Cortex of kidney (tissue), 1 donor: ENCODE results near the gene HCK.

Experiments used
- DNase-seq: peaks from one replicate; lab custom pipeline; 2025; lab: John Stamatoyannopoulos, UW

Gene HCK

DNA sequence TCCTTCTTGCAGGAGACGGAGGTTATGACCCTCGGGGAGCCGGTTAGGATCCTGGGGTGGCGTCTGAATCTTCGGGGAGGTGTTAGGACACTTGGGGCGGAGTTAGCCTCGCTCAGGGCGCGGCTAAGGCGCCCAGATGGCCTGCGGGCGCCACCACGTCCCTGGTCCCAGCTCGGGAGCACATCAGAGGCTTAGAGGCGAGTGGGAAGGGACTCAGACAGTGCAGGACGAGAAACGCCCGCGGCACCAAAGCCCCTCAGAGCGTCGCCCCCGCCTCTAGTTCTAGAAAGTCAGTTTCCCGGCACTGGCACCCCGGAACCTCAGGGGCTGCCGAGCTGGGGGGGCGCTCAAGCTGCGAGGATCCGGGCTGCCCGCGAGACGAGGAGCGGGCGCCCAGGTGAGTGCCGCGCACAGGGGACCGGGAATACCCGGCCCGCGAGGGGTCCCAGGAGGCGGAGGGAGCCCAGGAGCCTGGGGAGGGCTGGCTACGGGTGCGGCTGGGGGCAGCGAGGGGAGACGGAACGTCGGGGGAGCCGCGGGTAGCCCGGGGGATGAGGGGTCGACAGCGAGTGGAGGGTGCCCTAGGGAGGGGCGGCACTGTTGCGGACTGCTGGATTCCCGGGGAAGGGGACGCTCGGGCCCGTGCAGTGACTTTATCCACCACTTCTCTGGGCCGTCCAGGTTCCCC, at the start of gene HCK:
HCK (plus strand) TSS at position 153 of the 688 bp plus-strand sequence.
- DNase-seq, result no peak

GRCh38 chr20:32003325-32003724, 48.7 kb upstream of the HCK start:
- no peak for DNase-seq

DNA sequence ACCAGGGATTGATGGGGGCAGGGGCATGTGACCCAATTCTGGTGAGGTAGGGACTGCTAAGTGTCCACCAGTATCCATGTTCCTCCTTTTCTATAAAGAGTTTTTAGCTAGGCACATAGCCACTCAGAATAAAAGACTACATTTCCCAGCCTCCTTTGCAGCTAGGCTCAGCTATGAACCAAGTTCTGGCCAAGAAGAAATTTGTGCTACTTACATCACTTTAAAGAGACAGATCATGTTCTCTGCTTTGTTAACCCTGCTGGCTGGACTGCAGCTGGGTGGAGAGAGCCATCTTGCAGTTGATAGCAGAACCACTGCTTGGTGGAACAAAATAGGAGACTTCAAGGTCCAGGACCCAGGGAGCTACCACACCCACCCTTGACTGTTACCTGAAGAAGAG, 47.1 kb upstream of the HCK start:
- no peak for DNase-seq

DNA sequence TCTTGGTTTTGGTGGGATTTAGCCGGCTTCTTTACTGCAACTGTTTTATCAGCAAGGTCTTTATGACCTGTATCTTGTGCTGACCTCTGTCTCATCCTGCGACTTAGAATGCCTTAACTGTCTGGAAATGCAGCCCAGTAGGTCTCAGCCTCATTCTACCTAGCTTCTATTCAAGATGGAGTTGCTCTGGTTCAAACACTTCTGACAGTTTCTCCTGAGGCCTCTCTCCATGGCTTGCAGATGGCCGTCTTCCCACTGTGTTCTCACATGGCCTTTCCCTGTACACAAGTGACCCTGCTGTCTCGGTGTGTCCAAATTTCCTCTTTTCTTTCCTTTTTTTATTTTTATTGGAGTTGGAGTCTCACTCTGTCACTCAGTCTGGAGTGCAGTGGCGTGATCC, 46.0 kb upstream of the HCK start:
- DNase-seq, result no peak

- DNase-seq, result no peak
Observed at GRCh38 chr20:32006841-32007786, 44.9 kb upstream of the HCK start.

GRCh38 chr20:32007787-32008616, 44.0 kb upstream of the HCK start:
- DNase-seq, result no peak

DNA sequence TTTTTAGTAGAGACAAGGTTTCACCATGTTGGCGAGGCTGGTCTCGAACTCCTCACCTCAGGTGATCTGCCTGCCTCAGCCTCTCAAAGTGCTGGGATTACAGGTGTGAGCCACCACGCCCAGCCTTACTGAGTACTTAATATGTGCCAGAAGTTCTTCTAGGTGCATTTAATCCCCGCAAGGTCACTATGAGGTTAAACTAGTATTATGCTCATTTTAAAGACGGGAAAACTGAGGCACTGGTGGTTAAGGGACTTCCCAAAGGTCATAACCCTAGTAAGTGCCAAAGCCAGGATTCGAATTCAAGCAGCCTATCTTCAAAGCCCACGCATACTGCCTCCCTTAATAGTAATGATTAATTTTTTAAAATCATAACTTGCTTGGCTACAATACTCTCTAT, 42.5 kb upstream of the HCK start:
- no peak for DNase-seq

DNA sequence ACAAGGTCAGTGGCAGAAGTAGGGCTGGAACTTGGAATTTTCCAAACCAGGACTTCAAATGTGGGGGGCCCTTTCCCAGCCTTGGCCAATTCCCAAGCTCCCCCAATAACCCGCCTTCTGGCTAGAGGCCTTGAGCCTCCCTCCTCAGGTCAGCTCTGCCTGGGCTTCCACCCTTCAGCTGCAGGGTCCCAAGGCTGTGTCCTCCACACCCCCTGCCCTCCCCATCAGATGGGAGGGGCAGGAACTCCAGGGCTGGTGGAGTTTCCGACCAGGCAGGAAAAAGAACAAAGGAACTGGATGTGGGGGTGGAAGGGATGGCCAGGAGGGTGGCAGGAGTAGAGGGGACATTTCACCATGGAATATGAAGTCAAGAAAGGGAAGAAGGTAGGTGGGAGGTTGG, 41.9 kb upstream of the HCK start, which contains the start of gene CCM2L:
CCM2L (plus strand) TSS at position 338 of the 400 bp plus-strand sequence; CDS start at position 355, 17 bp downstream.
- DNase-seq, result no peak

DNA sequence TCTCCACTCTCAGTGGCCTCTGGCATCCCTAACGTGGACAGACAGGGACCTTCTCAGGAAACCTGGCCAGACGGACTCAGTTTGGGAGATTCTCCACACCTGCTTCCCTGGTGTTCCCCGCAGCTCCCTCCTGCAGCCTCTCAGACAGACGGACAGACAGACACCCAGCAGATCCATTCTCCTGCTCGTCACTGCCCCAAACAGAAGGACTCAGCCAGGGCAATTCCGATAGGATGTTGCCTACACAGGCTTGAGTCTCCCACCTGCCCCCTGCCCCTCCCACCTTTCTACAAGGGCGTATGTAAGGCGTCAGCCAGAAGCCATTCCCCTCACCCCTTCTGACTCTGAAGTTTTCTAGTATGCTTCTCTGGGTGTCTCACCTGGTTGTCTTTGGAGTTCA, 41.4 kb upstream of the HCK start:
- no peak for DNase-seq

- no peak for DNase-seq
Observed at GRCh38 chr20:32012159-32012688, 39.8 kb upstream of the HCK start.

DNA sequence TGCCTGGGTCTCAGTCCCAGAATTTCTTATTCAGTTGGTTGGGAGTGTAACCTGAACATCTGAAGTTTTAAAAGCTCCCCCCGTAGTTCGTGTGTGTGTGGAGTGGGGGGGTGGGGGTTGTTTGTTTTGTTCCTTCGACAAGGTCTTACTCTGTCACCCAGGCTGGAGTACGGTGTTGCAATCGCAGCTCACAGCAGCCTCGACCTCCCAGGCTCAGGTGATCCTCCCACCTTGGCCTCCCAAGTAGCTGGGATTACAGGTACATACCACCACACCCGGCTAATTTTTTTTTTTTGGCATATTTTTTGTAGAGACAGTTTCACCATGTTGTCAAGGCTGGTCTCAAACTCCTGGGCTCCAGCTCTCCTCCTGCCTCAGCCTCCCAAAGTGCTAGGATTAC, 38.7 kb upstream of the HCK start:
- no peak for DNase-seq

DNA sequence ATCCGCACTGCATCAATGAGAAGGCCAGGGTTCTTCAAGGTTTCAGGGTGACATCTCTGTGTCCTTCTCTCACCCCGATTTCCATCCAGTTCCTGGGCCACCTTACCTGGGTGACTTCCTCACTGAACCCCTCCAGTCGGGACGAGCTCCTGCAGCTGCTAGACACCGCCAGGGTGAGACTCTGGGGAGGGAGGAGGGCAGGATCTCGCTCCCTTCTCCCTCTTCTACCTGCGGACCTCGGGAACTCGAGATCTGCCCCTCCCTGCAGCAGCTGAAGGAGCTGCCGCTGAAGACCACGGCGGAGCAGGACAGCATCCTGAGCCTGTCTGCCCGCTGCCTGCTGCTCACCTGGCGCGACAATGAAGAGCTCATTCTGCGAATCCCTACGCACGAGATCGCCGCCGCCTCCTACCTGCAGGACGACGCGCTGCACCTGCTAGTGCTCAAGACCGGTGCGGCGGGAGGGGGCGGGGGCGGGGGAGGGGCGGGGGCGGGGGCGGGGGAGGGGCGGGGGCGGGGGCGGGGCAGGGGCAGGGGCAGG, 34.3 kb upstream of the HCK start:
- no peak for DNase-seq

GRCh38 chr20:32018269-32019155, 33.5 kb upstream of the HCK start:
- no peak for DNase-seq

DNA sequence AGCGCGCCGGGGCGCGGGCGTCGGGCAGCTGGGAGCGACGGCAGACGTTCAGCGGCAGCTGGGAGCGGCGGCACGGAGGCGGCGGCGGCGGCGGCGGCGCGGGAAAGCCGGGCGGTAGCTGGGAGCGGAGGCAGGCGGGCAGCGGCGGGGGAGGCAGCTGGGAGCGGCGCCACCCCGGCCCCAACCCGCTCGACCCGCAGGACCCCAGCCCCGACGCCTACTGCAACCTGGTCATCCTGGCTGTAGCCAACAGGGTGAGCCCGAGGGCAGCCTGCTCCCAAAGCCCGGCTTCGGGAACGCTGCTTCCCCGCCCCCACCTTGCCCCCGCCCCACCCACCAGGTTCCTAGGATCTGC, 32.9 kb upstream of the HCK start:
- DNase-seq, result no peak

DNA sequence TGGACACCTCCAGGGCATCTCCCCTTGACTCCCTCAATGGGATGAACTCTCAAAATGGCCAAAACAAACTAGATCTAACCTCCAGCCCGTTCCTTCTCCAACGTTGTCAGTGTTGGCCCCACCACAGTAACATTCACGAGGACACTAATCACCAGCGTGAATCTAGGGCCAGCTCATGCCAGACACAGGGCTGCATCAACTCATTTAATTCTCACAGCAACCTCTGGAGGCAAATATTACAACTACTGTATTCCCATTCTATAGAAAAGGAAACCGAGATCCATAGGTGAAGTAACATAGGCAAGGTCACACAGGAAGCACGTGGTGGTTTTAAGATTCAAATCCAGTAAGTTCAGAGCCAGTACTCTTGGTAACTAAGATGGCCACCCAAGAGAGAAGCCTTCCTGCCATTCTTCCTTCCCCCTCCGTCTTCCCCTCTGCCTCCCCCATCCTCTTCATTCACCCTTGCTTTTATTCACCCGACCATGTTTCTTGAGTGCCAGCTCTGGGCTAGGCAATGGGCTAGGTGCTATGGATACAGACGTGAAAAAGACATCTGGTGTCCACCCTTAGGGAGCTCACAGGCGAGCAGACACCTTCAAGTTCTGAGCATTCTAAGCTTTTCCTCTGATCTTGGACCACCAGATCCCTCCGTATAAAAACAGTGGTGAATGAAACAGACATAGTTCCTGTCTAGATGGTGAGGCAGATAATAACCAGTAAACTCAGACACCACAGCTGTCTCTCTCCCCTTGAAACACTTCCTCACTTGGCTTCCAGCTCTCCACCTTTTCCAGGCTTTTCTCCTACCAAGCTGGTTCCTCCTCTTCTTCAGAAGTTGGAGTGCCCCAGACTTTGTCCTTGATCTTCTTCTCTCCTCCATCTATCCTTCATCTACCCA, 32.2 kb upstream of the HCK start:
- no peak for DNase-seq

GRCh38 chr20:32021091-32021490, 31.0 kb upstream of the HCK start:
- DNase-seq, result no peak

DNA sequence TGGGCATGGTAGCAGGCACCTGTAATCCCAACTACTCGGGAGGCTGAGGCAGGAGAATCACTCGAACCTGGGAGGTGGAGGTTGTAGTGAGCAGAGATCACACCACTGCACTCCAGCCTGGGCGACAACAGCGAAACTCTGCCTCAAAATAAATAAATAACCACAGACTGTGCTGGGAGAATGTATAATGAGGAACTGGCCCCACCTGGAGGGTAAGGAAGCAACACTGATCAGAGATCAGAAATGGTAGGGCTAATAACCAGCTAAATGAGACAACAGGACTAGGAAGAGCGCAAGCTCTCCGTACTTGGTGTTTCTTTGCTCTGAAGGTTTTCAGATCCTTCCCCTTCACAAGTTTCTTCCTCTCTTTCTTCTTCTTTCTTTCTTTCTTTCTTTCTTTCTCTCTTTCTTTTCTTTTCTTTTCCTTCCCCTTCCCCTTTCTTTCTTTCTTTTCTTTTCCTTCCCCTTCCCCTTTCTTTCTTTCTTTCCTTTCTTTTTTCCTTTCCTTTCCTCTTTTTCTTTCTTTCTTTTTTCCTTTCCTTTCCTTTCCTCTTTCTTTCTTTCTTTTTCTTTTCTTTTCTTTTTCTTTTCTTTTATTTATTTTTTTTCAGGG, 27.3 kb upstream of the HCK start:
- no peak for DNase-seq

- DNase-seq, result no peak
Observed at GRCh38 chr20:32027643-32028042, 24.4 kb upstream of the HCK start.

DNA sequence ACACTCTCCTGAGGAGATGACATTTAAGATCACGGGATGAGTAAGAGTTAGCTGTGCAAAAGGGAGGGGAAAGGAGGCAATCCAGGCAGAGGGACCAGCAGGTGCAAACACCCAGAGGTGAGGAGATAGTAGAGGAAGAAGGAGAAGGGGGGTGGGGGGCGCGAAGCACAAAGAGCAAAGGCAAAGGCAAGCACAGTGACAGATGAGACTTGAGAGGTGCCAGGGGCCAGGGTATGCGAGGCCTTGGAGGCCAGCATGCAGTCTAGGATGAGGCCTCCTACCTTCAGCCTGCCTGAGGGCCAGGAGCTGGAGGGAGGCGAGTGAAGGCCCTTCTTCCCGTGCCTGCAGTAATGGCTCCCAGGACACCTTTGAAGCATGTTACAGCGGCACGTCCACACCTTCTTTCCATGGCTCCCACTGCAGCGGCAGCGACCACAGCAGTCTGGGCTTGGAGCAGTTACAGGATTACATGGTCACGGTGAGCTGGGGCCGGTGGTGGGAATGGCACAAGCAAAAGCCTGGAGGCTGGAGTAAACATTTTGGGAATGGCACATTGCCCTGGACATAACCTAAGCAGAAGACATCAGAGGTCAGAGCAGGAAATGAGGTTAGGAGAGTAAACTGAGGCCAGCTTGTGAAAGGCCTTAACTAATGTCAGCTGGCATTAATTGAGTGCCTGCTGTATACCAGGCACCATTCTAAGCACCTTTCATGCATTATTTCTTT, 23.2 kb upstream of the HCK start:
- no peak for DNase-seq
